ENCODE data around the gene IKZF2.

The IKZF2 gene

DNA sequence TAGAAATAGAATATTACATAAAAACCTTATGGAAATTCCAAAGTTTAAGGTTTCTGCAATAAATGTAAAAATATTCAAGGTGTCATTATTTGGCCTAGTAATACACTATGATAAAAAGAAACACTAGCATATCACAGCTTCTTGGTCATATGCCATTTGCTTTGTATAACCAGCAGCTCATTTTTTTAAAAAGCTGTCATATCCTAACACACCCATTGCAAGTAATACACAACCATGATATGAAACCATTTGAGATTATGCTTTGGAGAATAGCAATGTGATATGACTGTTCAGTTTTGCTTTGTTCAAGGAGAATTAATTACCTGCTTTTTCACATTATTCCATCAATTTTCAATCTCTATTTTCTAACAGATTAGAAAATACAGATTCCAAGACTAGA lies 149.0 kb downstream of the IKZF2 start:
- no peak for DNase-seq (ENCODE audit: low read depth, low spot score)

DNA sequence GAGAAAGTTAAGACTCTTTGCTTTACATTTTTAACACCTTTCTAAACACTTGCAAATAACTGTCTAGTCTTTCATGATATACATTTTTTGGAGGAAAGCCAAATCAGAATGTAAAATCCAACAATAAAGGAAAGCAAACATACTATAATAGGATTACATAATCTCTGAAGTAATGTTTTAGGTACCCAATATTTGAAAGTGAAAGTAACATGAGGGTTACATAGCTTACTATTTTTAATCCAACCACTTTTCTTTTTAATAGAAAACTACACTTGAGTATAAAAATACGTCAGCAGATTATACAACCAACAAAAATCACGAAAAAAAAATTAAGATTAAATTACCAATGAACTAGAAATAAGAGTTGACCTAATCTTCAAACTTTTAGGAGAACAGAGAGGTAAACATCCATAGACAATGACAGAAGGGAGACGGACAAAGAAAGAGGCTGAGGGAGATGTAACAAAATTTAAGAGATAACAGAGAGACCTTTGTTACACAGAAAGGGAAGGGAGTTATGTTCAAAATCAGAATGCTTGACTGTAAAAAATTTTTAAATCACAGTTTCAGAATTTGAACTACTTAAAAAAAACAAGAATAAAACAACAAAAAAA lies 150.0 kb downstream of the IKZF2 start:
- no peak for DNase-seq (ENCODE audit: low read depth, low spot score)

DNA sequence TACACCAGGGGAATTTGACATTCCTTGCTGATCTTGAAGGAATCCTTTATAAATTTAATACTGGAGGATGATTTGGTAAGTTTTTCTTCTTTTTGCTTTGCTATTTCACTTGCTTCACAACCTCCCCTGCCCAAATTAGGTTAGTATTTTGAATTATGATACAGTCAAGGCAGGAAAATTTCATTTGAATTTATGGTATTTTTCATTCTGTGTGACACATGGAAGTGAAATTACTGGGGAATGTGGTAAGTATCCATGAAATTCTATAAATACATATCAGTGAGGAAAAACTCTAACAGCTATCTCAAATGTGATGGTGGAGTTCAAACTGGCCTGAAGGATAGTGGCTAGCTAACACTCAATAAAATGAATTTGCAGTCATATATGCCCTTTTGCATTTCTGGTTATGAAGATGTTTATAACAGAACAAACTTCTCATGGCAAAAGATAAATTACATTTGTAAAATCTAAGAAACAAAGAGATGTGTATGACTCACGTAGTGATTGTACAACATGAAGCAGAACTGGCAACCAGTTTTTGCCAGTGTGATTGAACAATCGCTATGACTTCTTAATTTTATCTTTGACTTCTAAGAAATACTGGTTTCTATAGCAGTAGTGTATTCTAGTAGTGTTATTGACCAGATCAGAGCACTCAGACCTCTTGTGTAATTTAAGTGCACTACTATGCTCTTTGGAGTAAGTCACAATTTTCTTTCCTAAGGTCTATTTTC lies 152.6 kb downstream of the IKZF2 start:
- DNase-seq (ENCODE audit: low read depth, low spot score): no peak

DNA sequence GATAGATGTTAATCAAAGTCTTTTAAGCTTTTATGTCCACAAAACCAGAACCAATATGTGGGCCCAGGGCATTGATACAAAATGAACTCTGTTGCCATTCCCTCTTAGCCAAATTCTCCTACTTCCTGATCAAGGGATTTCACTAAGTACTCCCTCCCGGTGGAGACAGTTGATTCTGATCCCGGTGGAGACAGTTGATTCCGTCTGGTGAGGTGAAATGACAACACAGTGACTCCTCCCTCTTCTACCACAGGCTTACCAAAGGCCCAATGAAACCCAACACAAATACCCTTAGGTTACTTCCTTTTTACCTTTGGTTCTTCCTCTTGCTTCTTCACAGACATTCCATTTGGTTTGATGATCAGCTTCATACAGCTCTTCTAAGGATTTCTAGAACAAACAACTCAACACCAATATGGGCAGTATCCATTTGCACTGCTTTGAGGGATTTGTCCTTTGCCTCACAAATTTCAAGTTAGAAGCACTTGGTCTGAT lies 153.8 kb downstream of the IKZF2 start:
- DNase-seq (ENCODE audit: low read depth, low spot score): peak; percentile 30

DNA sequence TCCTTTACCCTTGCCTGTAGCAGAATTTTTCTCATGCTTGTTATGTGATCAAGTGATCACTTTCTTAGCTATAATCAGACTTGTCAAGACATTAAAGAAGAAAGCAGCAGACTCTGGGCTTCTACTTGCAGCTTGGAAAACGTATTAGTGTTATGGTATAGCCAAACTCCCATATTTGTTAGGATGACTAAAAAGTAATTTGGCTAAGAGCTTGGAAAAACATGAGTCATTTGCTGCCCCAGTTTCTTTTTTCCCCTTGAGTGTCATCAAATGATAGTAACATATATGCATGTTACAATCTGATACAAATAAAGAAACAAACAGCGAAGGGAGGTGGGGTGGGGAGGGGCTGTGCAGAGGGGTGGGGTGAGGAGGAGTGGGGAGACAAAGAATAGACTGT lies 155.5 kb downstream of the IKZF2 start:
- no peak for DNase-seq (ENCODE audit: low read depth, low spot score)

DNA sequence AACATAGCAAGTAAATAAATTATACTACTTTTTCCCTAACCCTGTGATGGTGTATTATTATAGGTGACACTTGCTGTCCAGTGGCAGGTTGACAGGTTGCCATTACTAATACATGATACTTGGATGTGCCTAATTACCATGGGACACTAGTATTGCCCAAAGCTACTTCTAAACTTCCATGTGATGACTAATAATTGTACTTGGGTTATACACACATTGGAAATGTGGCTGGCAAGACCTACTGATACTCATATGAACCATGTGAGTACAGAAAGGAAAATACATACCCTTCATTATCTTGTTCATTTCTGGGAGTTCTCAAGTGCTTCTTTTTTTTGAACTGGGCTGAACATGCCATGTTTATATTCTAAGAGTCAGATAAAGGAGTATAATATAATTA lies 156.4 kb downstream of the IKZF2 start:
- DNase-seq (ENCODE audit: low read depth, low spot score): no peak

DNA sequence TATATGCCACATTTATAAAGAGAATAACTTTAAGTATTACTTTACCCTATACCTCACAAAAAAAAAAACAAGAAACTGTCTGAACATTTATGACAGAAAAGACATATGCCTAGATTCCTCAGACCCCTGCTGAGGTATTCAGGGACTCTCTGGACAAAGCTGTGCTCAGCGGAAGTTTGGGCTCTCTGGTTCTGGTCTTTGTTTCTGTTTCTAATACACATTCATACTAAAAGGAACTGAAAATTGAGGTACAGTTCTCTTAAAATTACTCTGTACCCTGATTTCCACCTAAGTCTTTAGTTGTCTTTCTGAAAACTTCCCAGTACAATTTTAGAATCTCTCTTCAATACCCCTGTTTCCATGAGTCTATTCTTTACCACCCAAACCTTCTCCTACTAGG lies 160.3 kb downstream of the IKZF2 start:
- DNase-seq (ENCODE audit: low read depth, low spot score): no peak

DNA sequence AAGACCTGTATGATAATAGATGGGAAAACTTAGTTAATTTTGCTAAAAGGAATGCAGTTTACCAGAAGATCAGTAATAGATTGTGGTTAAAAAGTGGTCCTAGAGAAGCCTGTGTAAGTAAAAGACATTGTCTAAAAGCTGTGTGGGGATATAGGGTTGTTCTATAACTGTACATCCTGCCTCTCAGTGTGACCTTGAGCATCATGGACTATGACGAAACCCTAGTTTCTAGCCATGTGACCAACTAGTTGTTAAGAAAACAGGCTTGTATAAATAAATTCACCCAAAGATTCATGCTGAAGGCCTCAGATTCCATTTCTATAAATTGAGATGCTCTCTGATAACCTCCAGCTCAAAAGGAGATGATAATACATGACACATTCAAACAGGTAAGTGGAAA lies 160.7 kb downstream of the IKZF2 start:
- no peak for DNase-seq (ENCODE audit: low read depth, low spot score)

DNA sequence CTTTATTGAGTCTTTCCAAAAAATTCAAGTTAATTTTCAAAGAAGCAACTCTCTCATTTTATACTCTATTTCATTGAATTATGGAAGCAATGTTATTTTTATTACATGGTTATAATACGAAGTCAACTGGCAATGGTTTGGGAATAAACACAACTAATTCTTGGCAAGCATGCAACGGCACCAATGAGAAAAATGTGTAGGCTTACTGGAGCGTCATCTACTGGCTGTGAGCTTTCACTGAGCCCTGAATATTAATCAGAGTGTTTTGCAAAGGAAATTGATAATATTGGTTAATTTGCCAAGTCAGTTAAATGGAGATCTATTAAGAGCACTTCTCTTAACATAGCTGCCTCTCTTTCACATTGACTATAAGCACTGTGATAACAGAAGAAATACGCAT lies 163.9 kb downstream of the IKZF2 start:
- DNase-seq (ENCODE audit: low read depth, low spot score): no peak

DNA sequence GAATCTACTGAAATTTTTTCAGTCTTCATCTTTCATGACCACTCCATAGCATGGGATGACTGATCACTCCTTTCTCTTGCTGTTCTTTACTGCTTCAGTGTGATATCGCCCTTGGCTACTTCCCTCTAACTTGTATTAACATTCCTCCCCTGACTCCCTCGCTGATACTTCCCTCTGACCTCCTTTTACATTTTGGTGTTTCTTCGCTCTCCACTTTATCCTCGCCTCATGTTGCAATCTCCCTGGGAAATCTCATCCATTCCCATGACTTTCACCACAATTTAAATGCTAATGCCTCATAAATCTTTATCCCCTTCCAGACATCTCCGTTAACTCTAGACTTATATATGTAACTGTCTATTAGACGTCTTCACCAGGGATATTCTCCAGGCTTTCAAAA lies 167.3 kb downstream of the IKZF2 start:
- no peak for DNase-seq (ENCODE audit: low read depth, low spot score)

DNA sequence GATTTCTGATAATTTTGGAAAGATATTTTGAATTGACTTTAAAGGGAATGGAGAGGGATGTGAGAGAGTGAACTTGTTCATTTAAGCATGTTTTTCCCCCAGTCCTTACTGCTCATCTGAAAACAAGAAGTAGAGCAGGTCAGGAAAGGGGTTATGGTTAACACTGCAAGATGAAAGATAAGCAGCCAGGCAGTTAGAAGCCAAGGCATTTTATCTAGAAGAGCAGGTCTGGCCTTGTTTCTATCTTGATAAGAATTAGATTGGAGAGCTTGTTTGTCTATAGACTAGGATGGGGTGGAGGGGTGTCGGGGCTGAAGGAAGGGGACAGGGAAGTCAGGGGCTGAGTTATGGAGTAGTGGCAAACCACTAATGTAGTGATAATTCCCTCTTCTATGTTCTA lies 171.6 kb downstream of the IKZF2 start:
- DNase-seq (ENCODE audit: low read depth, low spot score): no peak

DNA sequence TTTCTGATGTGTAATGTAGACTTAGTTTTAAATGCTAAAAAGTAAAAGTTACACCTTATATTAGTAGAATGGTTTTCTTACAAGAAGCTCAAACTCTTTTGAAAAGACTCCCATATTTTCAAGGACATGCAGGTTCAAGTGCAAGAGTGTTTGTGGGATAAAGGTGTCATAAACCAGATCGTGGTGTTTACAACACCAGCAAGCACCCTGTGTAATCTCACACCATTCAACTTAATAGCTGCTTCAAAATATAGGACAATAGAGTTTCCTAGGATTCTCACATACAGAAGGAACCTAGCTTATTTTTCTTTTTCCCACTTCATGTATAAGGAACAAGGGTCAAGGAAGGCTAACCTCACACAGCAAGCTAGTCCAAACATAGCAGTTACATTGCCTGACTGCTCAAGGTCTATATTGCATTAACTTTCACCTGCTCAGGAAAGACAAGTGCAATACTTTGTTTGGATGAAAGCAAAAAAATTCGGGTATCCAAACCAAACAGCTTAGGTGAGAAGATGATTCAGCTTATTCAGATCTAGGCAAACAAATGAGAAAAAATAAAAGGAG lies 172.3 kb downstream of the IKZF2 start:
- DNase-seq (ENCODE audit: low read depth, low spot score): no peak

DNA sequence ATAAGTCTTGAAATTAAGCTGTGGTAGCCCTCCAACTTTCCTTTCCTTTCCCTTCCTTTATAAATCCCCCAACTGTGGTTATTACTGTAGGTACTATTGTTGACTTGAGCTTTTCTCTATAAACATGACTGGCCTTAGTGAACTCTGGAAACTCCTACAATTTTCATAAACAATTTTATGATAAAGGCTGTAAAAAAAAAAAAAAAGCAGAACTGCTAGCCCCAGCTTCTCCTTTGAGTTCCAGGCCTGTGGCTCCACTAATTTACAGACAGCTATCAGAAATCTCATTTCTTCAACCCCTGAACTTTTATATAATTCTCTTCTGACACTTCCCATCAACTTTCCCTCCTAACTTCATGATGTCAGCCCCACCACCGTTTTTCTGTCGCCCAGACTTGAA lies 174.3 kb downstream of the IKZF2 start:
- DNase-seq (ENCODE audit: low read depth, low spot score): no peak

DNA sequence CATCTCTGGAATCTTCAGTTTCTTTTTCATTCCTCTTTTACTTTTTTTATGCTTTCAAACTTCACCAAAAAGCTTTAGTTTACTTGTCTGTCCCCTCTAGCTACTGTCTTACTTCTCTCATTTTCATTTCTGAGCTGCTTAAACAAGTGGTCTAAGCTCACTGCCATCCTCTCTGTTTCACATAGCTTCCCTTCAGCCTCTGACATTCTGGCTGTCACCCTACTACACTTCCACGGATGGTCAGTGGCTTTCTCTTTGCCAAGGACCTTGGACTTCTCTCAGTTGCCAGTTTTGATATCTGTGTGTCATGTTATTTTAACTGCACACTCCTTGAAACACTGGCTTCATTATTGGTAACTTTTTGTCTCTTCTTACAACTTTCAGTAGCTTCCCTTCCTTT lies 176.1 kb downstream of the IKZF2 start:
- DNase-seq (ENCODE audit: low read depth, low spot score): no peak

DNA sequence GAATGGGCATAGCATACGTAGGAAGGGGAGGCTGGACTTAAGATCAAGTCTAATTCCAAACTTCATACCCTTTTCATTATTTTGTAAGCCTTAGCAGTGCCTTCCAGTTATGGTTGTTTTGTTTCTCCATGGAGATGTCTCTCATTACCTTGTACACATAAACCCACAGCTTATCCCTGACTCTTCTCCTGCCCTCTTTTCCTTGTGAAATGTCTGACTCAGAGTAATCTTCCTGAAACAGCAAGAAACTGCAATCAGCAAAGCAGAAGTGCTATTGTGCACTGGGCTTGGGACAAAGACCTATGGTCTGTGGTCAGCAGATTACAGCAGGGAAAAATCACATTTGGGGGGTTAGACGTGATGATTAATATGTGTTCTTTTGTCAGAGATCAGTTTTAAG lies 176.7 kb downstream of the IKZF2 start:
- DNase-seq (ENCODE audit: low read depth, low spot score): no peak

DNA sequence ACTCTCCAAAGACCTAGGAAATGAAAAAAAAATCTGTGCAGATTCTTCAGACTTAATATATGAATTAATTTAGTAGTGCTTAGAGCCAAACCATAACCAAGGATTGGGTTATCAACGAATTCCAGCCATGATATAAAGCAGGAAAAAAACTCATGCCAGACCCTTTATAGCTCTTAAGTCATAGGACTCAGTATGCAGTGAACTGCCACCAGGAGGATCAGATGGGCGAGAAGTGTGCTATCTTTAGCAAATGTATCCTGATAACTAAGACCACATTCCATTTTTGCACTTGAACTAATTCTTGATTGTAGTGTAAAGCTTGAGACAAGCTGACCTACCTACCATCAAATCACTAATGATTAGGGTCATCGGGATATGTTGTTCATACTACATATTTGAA lies 178.1 kb downstream of the IKZF2 start:
- no peak for DNase-seq (ENCODE audit: low read depth, low spot score)

DNA sequence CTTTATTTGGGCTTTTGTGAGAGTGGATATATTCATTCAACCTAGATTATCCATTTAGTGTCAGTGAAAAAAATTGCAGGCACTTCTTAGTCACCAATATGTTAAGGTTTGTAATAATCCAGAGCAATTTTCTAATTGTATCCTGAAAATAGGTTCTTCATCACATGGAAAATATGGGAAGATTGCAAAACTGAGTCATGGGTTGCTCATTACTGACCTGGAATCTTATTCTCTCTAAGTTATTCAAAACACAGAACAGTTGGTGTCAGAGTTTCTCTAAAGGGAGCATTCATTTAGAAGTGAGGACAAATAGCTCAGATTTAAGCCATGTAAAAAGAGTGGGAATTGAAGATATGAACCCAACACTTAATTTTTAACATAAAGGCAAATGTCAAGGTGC lies 181.3 kb downstream of the IKZF2 start:
- DNase-seq (ENCODE audit: low read depth, low spot score): no peak

DNA sequence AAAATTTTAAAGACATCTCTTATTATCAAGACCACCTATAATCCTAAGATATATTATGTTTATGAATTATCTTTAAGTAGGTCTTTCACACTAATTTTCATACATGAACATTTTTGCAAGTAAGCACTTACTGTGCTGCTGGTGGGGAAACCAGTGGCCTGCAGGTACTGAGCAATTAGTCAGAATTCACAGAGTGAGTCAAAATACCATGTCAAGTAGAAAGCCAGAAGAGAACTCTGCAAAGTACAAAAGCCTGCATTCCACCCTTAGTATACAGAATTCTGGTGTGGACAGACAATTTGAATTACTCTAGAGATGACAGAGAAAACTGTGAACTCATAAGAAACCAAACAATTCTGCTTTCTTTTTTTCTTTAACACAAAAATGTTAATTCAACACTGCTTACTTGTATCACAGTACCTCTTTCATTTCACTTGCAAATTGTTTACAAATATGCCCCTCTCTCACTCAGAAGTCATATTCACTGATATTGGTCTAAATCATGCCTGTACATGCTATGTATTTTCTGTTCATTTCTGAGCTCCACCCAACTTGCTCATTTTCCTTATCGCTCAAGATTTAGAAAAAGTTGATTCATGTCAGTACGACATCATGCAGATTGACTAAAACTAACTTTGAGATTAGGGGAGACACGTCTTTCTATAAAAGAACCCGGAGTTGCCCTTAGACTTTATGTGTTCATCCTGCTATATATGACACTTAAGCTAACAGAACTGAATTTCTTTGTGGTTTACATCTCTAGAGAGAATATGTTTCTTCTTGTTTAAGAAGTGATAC lies 182.9 kb downstream of the IKZF2 start:
- no peak for DNase-seq (ENCODE audit: low read depth, low spot score)

DNA sequence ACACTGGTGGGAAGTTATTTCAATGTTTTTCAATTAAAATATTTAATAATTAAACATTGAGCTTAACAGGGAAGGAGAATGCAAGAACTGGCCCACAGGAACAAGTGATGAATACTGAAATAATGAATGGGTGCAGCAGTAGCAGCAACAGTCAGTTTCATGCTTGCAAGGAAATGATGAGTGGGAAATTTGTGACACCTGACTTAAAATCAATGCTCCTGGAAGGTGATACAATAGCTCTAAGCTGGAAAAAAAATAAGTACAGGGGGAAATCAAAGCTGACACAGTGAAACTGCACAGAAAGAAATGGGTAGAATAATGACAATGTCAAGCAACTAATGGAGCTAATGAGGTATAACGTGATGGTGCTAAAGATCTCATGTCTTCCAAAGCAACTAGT lies 184.5 kb downstream of the IKZF2 start:
- DNase-seq (ENCODE audit: low read depth, low spot score): no peak

DNA sequence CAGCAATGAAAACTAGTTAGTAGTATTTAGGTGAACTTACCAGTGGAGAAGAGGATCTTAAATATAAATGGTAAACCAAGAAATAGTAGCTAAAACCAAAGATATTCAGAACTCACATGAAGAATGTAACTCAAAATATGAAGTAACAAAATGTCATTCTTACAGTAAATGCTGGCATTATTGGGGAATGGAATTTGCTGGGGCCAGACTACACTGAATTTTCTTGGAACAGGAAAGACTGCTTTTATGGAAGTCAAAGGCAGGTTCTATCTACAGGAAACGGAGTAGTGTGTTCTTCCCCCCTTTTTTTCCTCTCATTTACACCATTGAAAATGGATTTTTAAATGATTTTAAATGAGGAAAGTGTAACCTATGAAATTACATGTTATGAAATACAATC lies 188.7 kb downstream of the IKZF2 start:
- DNase-seq (ENCODE audit: low read depth, low spot score): no peak

DNA sequence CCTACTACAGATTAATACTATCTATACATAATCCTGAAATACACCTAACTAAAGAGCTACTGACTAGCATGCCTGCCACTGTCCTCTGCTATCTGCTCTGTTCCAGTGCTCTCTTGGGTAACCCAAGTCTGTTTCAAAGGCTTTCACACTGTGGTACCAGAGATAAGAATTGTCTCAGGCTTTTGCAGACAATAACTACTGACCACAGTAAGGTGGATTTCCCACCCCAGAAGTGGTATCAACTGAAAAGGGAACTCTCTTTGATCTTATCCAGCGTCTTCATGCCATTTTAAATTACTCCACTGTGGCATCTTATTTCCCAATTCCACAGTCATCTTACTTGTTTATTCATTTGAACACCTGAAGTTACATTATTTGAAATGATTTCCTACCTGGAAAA lies 190.2 kb downstream of the IKZF2 start:
- DNase-seq (ENCODE audit: low read depth, low spot score): no peak

DNA sequence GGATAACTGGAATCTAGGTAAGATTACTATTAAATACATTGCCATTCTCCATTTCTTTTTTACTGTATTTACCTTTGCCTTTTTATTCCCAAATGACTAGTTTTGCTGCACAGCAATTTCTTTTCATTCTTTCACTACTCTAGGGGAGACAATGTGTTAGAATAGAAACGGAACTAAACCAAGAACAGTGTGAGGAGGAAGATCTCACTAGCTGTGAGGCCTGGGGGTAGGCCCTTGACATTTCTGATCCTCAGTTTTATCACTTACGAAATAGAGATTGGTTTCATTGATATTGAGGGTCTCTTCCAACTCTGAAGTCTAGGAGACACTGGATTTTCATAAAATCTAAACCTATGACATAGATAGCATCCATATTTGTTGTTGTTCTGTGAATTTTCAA lies 191.1 kb downstream of the IKZF2 start:
- no peak for DNase-seq (ENCODE audit: low read depth, low spot score)

Measured in iPS DF 19.7 (cell line).